SU-DHL-6 (cell line): ENCODE data around the gene UBP1.

Experiments used
- CTCF ChIP-seq: fragments of 200-600 bp; sonication (generic); IDR thresholded peaks from one replicate; pipeline ENCODE4 v1.5.1; 2017; ENCODE audit warnings: antibody characterized with exemption, mild to moderate bottlenecking, low read length, moderate library complexity; ENCODE audit not compliant: insufficient read depth, poor library complexity, severe bottlenecking
- EZH2phosphoT487 ChIP-seq: fragments of 200-600 bp; sonication (generic), shearing (Covaris generic); conservative IDR thresholded peaks from 2 replicates; pipeline ENCODE4 v1.6.1; 2018; ENCODE audit warnings: mild to moderate bottlenecking, antibody characterized with exemption, low read length, moderate library complexity, mixed read lengths

- TF ChIP-seq CTCF (no peak), EZH2phosphoT487 (no peak)
These were observed 56.3 kb downstream of the UBP1 start for GRCh38 chr3:33383951-33384350.
